Raji (cell line): ENCODE data around the gene APOL3.

Experiments used
- POLR2A ChIP-seq: IDR thresholded peaks from 2 replicates; pipeline ENCODE4 v1.6.1; 2011; ENCODE audit warnings: low read depth, low read length, control low read depth; ENCODE audit not compliant: insufficient read depth

APOL3 gene

GRCh38 chr22:36147196-36147791, 13.3 kb downstream of the APOL3 start:
- no peak for TF ChIP-seq POLR2A

- TF ChIP-seq POLR2A, result no peak
Observed at GRCh38 chr22:36145881-36146280, 14.7 kb downstream of the APOL3 start.

DNA sequence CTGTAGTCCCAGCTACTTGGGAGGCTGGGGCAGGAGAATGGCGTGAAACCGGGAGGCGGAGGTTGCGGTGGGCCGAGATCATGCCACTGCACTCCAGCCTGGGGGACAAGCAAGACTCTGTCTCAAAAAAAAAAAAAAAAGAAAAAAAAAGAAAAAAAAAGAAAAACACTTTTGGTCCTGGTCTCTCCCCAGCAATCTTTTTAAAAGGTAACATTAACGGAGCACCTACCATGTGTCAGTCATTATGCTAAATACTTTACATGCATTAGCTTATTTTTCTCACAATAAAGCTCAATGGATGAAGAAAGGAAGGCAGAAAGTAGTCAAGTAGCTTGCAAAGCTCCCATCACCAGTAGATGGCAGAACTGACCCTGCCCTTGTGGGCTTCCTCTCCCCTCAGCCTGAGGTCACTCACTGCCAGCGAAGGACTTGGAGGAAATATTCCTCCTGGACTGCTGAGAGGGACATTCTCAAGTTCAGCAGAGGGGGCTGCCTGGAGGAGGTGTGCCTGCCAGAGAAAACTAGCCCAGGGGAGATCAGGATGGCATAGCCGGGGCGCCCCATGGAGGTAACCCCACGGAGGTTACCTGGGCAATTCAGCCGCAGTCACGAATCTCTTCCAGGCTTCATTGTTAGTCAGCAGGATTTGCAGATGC, 15.5 kb downstream of the APOL3 start:
- no peak for TF ChIP-seq POLR2A

GRCh38 chr22:36143956-36144355, 16.6 kb downstream of the APOL3 start:
- no peak for TF ChIP-seq POLR2A

DNA sequence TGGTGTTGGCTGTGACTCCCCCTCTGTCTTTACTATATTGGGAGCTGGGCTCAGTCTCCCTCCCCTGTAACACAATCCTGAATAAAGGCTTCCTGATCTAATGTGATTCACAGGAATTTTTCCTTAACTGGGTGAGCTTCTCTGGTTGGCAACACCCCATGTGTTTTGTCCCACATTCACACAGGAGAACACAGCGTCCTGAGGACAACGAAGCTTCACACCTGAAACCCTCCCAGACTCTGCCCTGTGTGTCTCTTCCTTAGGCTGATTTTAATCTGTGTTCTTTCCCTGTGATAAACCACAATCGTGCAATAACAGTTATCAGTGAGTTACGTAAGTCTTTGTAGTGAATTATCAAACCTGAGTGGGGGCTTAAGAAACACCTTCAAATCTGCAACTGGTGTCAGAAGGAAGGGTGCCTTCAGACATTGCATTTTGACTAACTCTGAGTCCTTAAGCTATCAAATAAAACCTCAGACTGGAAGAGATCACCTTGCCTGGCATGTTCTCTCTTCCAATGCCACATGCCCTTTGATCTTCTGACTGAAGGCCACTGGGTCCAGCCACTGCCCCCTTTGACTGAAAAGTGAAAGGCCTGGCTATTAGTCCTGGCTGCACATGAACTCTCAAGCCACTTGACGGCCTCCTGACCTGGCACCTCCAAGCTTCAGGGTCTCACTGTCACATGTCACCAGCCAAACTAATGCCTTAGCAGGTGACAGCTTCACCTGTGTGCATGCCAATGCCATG, 17.3 kb downstream of the APOL3 start:
- no peak for TF ChIP-seq POLR2A

GRCh38 chr22:36141481-36141880, 19.1 kb downstream of the APOL3 start:
- no peak for TF ChIP-seq POLR2A

GRCh38 chr22:36136988-36137387, 23.6 kb downstream of the APOL3 start:
- no peak for TF ChIP-seq POLR2A

GRCh38 chr22:36136475-36136874, 24.1 kb downstream of the APOL3 start:
- no peak for TF ChIP-seq POLR2A

DNA sequence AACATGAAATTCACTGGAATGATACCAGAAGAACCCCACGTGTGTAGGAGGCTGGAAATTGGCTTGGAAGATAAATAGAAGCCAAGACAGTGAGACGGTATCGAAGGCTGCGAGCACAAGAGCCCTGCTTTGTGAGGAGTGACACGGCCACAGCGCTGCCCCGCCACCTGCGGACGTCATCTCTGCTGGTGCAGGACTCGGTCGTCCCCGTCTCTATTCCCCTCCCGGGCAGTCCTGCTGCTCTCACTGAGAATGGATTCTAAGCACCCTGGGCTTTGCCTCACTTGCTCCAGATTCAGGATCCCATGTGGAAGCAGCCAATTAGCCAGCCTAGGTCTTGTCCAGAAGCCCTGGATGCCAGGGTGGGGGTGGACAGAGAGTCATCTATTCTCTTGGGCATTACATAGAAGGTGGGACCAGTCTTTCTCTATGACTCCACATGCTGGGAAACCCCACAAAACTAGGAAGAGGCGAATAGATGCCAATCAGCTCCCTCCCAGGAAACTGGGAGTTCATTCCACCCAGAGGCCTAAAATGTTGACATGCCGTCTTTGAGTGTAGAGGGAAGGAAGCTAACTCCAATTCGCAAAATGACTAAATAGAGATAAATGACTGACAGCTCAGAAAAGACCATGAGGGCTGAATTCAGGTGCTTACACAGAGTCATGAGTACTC, 25.1 kb downstream of the APOL3 start:
- TF ChIP-seq POLR2A, result no peak

DNA sequence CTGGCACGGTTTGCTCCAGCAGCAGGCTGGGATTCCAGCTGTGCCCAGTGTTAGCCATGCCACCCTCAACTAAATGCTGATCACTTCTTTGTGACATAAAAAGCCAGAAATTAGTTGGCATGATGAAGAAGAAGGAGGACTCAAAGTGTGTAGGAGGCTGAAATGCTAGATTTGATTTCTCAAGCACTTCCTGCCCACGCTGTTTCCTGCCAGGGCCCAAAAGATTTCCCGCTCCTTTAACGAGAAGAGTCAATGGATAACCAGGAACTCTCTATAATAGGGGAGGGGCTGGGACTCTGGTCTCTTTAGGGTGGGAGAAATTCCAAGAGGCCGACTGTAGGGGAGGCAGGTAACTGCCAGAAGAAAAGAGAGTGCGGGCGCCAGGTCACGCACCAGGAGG, 26.4 kb downstream of the APOL3 start:
- TF ChIP-seq POLR2A, result no peak

GRCh38 chr22:36131907-36132306, 28.6 kb downstream of the APOL3 start:
- TF ChIP-seq POLR2A, result no peak

DNA sequence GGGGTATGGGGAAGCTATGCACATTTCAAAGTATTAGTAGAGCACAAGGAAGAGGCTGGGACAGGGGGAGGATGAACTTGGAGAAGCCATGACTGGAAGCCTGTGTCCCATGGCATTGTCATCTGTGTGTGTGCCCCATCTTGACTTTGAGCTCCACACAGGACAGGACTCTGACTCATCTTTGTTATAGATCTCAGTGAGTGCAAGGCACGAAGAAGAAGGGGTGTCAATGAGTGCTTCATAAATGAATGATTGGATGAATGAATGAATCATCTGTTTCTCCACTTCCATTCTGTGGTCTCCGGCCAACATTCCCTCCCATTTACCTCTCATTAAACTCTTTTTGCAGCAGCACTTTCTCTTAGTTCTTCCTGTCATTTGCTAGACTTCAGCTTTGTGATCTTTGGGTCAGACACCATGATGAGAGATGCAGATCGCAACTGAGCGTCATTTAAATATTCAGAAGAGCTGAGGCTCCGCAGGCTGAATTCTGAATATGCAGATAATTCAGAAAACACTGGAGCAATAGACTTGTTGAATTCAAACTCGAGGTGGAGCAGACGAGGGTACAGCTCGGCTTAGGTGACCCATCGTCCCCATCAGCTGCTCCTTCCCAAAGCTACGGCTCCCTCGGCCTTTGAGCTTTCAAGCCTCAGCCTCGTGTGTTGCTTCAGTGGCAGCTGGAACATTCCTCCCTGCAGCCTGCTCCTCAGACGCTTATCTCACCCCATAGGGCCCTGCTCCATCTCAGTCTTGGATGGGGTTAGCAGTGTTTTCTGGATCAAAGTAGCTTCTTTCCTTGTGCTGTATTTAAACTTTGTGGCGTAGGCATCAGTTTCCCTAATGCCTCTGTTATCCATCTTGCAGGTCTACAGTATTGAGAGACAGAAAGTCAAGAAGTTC, 30.8 kb downstream of the APOL3 start:
- no peak for TF ChIP-seq POLR2A

DNA sequence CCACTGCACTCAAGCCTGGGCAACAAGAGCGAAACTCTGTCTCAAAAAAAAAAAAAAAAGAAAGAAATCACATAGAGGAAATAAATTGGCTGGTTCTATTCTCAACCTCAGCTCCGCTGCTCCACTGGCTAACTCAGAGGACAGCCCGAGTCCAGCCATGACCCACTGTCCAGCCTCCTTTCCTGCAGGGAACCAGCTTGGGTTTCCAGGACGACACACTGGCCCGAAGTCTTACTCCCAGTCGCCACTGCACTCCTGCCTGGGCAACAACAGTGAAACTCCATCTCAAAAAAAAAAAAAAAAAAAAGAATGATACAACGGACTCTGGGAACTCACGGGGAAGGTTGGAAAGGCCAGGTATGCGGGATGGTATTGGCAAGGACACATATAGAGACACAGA, 31.5 kb downstream of the APOL3 start:
- TF ChIP-seq POLR2A, result no peak

DNA sequence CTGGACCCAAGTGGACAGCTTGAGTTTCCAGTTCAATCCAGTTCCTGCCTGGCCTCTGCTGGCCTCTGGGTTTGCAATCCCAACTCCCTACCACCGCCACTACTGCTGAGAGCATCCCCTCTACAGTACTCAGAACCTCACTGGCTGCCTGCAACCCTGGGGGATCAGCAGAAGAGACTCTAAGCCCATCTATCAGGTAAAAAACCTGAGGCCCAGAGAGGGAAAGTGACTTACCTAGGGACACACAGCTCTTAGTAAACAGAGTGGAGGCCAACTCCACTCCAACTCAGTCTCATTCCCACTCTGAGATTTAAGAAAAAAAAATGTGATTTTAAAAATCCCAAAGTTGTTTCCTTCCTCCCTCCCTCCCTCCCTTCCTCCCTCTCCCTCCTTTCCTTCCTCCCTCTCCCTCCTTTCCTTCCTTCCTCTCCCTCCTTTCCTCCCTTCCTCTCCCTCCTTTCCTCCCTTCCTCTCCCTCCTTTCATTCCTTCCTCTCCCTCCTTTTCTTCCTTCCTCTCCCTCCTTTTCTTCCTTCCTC, 34.5 kb downstream of the APOL3 start:
- TF ChIP-seq POLR2A, result no peak
